ENCODE data around the gene SENP1. TPM values are rescaled to one million over a fixed set of nuclear protein-coding genes. Genes with fewer than 3 reads are reported as not detected.

SENP1 gene
- total and polyA plus RNA-seq, 2 of the 13 experiments (the other 11 are each of a cell fraction or from before 2014, with no cell fraction given): 14.0 to 20.2 TPM

- TF ChIP-seq HNF1A (IDR thresholded peaks at IDR 0.05; ENCODE audit: low read depth) (no peak), HNF1A (CRISPR knock-in tag; IDR thresholded peaks at IDR 0.05; ENCODE audit: borderline replicate concordance) (no peak), FOXK1 (CRISPR knock-in tag; IDR thresholded peaks at IDR 0.05; ENCODE audit: borderline replicate concordance, low read depth) (no peak)
Observed at GRCh38 chr12:48016373-48017020, 89.4 kb downstream of the SENP1 start (continued).

GRCh38 chr12:48015954-48016353 lies 89.9 kb downstream of the SENP1 start:
- H3K79me2 ChIP-seq (ENCODE audit: insufficient read depth, low read length): no peaks in the 10 kb centered on the region
- H3K36me3 ChIP-seq (replicated peaks in 1 of 2; ENCODE audit: control insufficient read depth in 1 of 2, insufficient read depth in 2 of 2, low read length in 2 of 2): no peaks in the 10 kb centered on the region
- intact Hi-C loops (cut with micrococcal nuclease; ENCODE audit: unreplicated experiment): no loop called here
- H2AFZ ChIP-seq (ENCODE audit: low read length): no peak overlapping the region
- ATAC-seq (no peak), DNase-seq (ENCODE audit: low spot score) (no peak), FAIRE-seq (no peak)
- no peak overlapping the region for H3K4me3 ChIP-seq (replicated peaks in 1 of 3; ENCODE audit: insufficient read depth in 1 of 3, low read depth in 2 of 3, low read length in 3 of 3)
- ChIA-PET POLR2A (no interaction called here), CTCF (ENCODE audit: low intra/inter-chr PET ratio, low total read pairs) (no interaction called here)
- in situ Hi-C loops (cut with HindIII; ENCODE audit: extremely low pct_ligation_motif_present, low pct_unique_long_range_greater_than_20kb): no loop called here
- H3K27ac ChIP-seq (ENCODE audit: extremely low read length, insufficient read depth, low read length): no peak overlapping the region
- WGBS (ENCODE audit: low lambda C conversion rate): 46% methylated on average over 7 of the region's 7 CpGs
- peaks cover 32% of the 10 kb centered on the region for H3K4me1 ChIP-seq (ENCODE audit: insufficient read depth, low read length)
- no peak overlapping the region for H3K4me2 ChIP-seq (ENCODE audit: low read depth, low read length)
- no peaks in the 10 kb centered on the region for H3K27me3 ChIP-seq (ENCODE audit: control insufficient read depth in 1 of 2, insufficient read depth in 2 of 2, low read length in 2 of 2)
- no peak for TF ChIP-seq KDM5A (IDR thresholded peaks at IDR 0.05; ENCODE audit: borderline replicate concordance, low read length)
- no peak for TF ChIP-seq ZNF101 (CRISPR knock-in tag; IDR thresholded peaks at IDR 0.05; ENCODE audit: borderline replicate concordance, low read depth)
- no peak for TF ChIP-seq ATF4 (CRISPR knock-in tag; IDR thresholded peaks at IDR 0.05)
- no peak for TF ChIP-seq HNRNPLL (IDR thresholded peaks at IDR 0.05; ENCODE audit: low read depth, low read length, poor library complexity, severe bottlenecking)
- no peak for TF ChIP-seq TAF15 (IDR thresholded peaks at IDR 0.05; ENCODE audit: low read depth, low read length, poor library complexity, severe bottlenecking)
- H3K9me3 ChIP-seq (ENCODE audit: low read length): no peaks in the 10 kb centered on the region
- H3K9ac ChIP-seq (ENCODE audit: insufficient read depth, low read depth, low read length): no peak overlapping the region
- BruUV-seq (replicated peaks): no TSS peak
- no peaks in the 10 kb centered on the region for H4K20me1 ChIP-seq (ENCODE audit: insufficient read depth, low read length)

Measured in HepG2 (cell line).